ENCODE results near the gene PPP1R14D. TPM values are rescaled to one million over a fixed set of nuclear protein-coding genes. Genes with fewer than 3 reads are reported as not detected.

The PPP1R14D gene
- total and polyA plus RNA-seq, 2 of the 8 experiments (the other 6 are each of a cell fraction or from before 2014, with no cell fraction given), result not detected

- TF ChIP-seq POLR2A (IDR thresholded peaks at IDR 0.05; ENCODE audit: control extremely low read depth in 1 of 2, low read depth in 2 of 2, low read length in 2 of 2), result no peak; a peak in 1 of 3 replicates
- peak in 1 of 3 experiments; percentile 9; a peak in 1 of 4 replicates for TF ChIP-seq CTCF (IDR thresholded peaks at IDR 0.05; ENCODE audit: control extremely low read depth in 1 of 3, insufficient read depth in 1 of 3, low read depth in 1 of 3, low read length in 3 of 3)
- no peak for TF ChIP-seq ATF2 (IDR thresholded peaks at IDR 0.05; ENCODE audit: low read length)
- no peak for TF ChIP-seq SP1 (IDR thresholded peaks at IDR 0.05; ENCODE audit: low read depth, low read length)
- no peak for TF ChIP-seq NANOG (IDR thresholded peaks at IDR 0.05; ENCODE audit: insufficient read depth, low read depth, low read length, poor library complexity, severe bottlenecking)
- TF ChIP-seq SAP30 (IDR thresholded peaks at IDR 0.05; ENCODE audit: insufficient read depth, insufficient replicate concordance, low read length), result peak; percentile 90
- TF ChIP-seq MAFK (IDR thresholded peaks at IDR 0.05; ENCODE audit: low read depth, low read length), result no peak
- no peak for TF ChIP-seq RNF2 (IDR thresholded peaks at IDR 0.05; ENCODE audit: borderline replicate concordance, low read depth, low read length, missing control alignments, poor library complexity, severe bottlenecking)
- TF ChIP-seq USF2 (IDR thresholded peaks at IDR 0.05; ENCODE audit: low read length), result no peak; the same call in 1 of the 2 replicates
- no peak for TF ChIP-seq KDM1A (IDR thresholded peaks at IDR 0.05; ENCODE audit: borderline replicate concordance, low read length)
- TF ChIP-seq ATF3 (IDR thresholded peaks at IDR 0.05; ENCODE audit: insufficient read depth, low read depth, low read length), result no peak
- TF ChIP-seq SIN3A (conservative IDR thresholded peaks at IDR 0.05 in 1 of 2, IDR thresholded peaks at IDR 0.05 in 1 of 2; ENCODE audit: low read depth in 1 of 2, low read length in 2 of 2), result peak in 1 of 2 experiments; percentile 91; a peak in 2 of 4 replicates
- no peak; the same call in 1 of the 2 replicates for TF ChIP-seq TBP (IDR thresholded peaks at IDR 0.05; ENCODE audit: low read depth, low read length)
- TF ChIP-seq KDM5A (IDR thresholded peaks at IDR 0.05; ENCODE audit: low read length), result no peak; the same call in 1 of the 2 replicates
Observed at GRCh38 chr15:40807028-40807887, 21.2 kb downstream of the PPP1R14D start, which contains the start of the genes DNAJC17 and ZFYVE19 (continued).
